ENCODE measurements around the gene CCT4.
A peak's percentile ranks its signal among the peaks of the same experiment; 100 is the strongest.

CCT4 gene

GRCh38 chr2:61853847-61854563, 34.5 kb downstream of the CCT4 start, which contains the start of gene FAM161A (continued):
- TF ChIP-seq ZNF157 (tag by site-specific recombination; IDR thresholded peaks at IDR 0.05), result no peak
- TF ChIP-seq GLI2 (tag by site-specific recombination; IDR thresholded peaks at IDR 0.05; ENCODE audit: borderline replicate concordance, low read depth), result no peak
- peak; percentile 91 for TF ChIP-seq GLIS2 (tag by site-specific recombination; IDR thresholded peaks at IDR 0.05)
- TF ChIP-seq ZNF26 (tag by site-specific recombination; IDR thresholded peaks at IDR 0.05), result no peak
- no peak for TF ChIP-seq ZNF514 (tag by site-specific recombination; IDR thresholded peaks at IDR 0.05)
- TF ChIP-seq ZNF76 (tag by site-specific recombination; IDR thresholded peaks at IDR 0.05; ENCODE audit: borderline replicate concordance, low read depth), result no peak; the same call in 1 of the 2 replicates
- no peak for TF ChIP-seq BCL11A (tag by site-specific recombination; IDR thresholded peaks at IDR 0.05; ENCODE audit: low read depth)
- TF ChIP-seq ZNF174 (tag by site-specific recombination; IDR thresholded peaks at IDR 0.05), result no peak
- TF ChIP-seq ZNF175 (tag by site-specific recombination; IDR thresholded peaks at IDR 0.05), result no peak
- no peak for TF ChIP-seq PRDM2 (tag by site-specific recombination; IDR thresholded peaks at IDR 0.05; ENCODE audit: borderline replicate concordance)
- TF ChIP-seq BCL11B (tag by site-specific recombination; IDR thresholded peaks at IDR 0.05; ENCODE audit: low read depth), result no peak
- no peak for TF ChIP-seq YY1 (tag by site-specific recombination; IDR thresholded peaks at IDR 0.05)
- TF ChIP-seq ZNF416 (tag by site-specific recombination; IDR thresholded peaks at IDR 0.05), result no peak
- no peak; the same call in 1 of the 2 replicates for TF ChIP-seq KLF10 (tag by site-specific recombination; IDR thresholded peaks at IDR 0.05)
- no peak for TF ChIP-seq ZNF624 (tag by site-specific recombination; IDR thresholded peaks at IDR 0.05)
- TF ChIP-seq MYNN (tag by site-specific recombination; IDR thresholded peaks at IDR 0.05; ENCODE audit: borderline replicate concordance), result peak; percentile 82
- TF ChIP-seq ZNF544 (tag by site-specific recombination; IDR thresholded peaks at IDR 0.05), result no peak
- no peak for TF ChIP-seq AEBP2 (tag by site-specific recombination; IDR thresholded peaks at IDR 0.05; ENCODE audit: borderline replicate concordance)
- 0 out of 2 replicates have a peak, but pooled peaks have one; percentile 15 for TF ChIP-seq ZNF639 (tag by site-specific recombination; IDR thresholded peaks at IDR 0.05)
- no peak for TF ChIP-seq ZBTB21 (tag by site-specific recombination; IDR thresholded peaks at IDR 0.05)
- no peak for TF ChIP-seq ZSCAN18 (tag by site-specific recombination; IDR thresholded peaks at IDR 0.05)
- TF ChIP-seq SP2 (tag by site-specific recombination; IDR thresholded peaks at IDR 0.05), result peak; percentile 87
- no peak; the same call in 1 of the 2 replicates for TF ChIP-seq CTCF (tag by site-specific recombination; IDR thresholded peaks at IDR 0.05)
- no peak for TF ChIP-seq ZNF350 (tag by site-specific recombination; IDR thresholded peaks at IDR 0.05)
- TF ChIP-seq ZSCAN4 (tag by site-specific recombination; IDR thresholded peaks at IDR 0.05), result no peak

Data from HEK293 (cell line).